Mesodermal cell (in vitro differentiated cells): ENCODE data around the gene RUBCN.
"Not testable (repeated sequence)": the region's sequence is repeated elsewhere in the genome, so short reads cannot be mapped to it uniquely, and the experiment has no call there.

Experiments
- H3K27ac ChIP-seq: 2 replicates; pipeline ENCODE4 v1.7.0; 2013; ENCODE audit warnings: mild to moderate bottlenecking, low read depth, low read length, moderate library complexity; ENCODE audit not compliant: severe bottlenecking
- H3K36me3 ChIP-seq: 2 replicates; pipeline ENCODE4 v1.7.1; 2013; ENCODE audit warnings: mild to moderate bottlenecking, low read length, moderate library complexity; ENCODE audit not compliant: control insufficient read depth, insufficient read depth
- H3K4me1 ChIP-seq: one replicate; pipeline ENCODE4 v1.7.1; 2013; ENCODE audit warnings: mild to moderate bottlenecking, low read length; ENCODE audit not compliant: insufficient read depth, control insufficient read depth, poor library complexity, severe bottlenecking
- H3K4me3 ChIP-seq: 2 replicates; pipeline ENCODE4 v1.7.0; 2013; ENCODE audit warnings: low read length, control low read depth, mild to moderate bottlenecking; ENCODE audit not compliant: insufficient read depth, poor library complexity, severe bottlenecking; ENCODE audit errors: extremely low read depth
- H3K9me3 ChIP-seq: 2 replicates; pipeline ENCODE4 v1.7.1; 2013; ENCODE audit warnings: mild to moderate bottlenecking, low read length, moderate library complexity; ENCODE audit not compliant: control insufficient read depth
- WGBS, 2 experiments: methylation state at CpG; one replicate each; pipeline ENCODE4 v1.1.5; 2013; ENCODE audit warnings: missing lambda C conversion rate in 2 of 2; ENCODE audit not compliant: insufficient coverage in 2 of 2; 5-methylcytosine and 5-hydroxymethylcytosine counted together

The RUBCN gene

DNA sequence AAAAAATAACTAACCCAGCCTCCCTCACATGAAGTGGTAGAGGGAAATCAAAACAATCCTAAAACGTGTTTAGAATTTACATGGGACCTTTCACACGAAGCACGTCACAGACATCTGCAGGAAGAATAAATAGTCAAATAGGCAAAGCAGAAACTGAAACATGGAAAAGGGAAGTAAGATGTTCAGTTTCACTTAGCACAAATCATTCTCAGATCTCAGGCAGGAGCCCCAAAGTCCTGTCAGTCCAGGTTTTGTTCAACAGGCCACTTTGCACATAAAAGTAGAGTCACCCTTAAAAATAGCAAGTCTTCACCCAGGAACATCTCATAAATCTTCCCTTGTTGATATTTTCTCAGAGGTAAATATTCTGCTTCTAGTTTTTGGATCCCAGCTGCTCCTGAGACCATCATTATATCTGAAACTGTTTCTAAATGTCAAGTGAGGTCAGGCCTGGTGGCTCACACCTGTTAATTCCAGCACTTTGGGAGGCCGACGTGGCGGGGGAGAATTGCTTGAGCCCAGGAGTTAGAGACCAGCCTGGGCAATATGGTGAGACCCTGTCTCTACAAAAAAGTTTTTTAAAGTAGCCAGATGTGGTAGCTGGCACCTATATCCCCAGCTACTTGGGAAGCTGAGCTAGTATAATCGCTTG, 1.9 kb downstream of the RUBCN start:
- Histone ChIP-seq H3K4me3 (no peak overlapping the region), H3K27ac (no peak overlapping the region), H3K4me1 (peaks cover 9% of the 10 kb centered on the region), H3K36me3 (no peaks in the 10 kb centered on the region), H3K9me3 (no peaks in the 10 kb centered on the region)
- 98 to 100% methylated on average over 3 to 6 of the region's 7 CpGs for WGBS, 2 experiments

DNA sequence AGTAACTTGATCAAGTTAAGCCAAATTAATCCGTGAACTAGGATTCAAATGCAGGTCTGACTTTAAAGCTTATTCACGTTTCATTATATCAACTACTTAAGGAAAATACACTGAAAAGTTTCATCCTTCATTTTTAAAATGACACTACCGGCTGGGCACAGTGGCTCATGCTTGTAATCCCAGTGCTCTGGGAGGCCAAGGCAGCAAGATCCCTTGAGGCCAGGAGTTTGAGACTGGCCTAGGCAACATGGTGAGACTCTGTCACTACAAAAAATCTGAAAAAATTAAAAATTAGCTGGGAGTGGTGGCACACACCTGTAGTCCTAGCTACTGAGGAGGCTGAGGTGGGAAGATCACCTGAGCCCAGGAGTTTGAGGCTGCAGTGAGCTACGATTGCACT, 3.7 kb downstream of the RUBCN start:
- Histone ChIP-seq H3K4me3 (no peak overlapping the region), H3K36me3 (no peaks in the 10 kb centered on the region), H3K4me1 (peaks cover 8% of the 10 kb centered on the region), H3K27ac (no peak overlapping the region), H3K9me3 (no peaks in the 10 kb centered on the region)
- 97 to 100% methylated on average over 1 to 3 of the region's 4 CpGs for WGBS, 2 experiments

DNA sequence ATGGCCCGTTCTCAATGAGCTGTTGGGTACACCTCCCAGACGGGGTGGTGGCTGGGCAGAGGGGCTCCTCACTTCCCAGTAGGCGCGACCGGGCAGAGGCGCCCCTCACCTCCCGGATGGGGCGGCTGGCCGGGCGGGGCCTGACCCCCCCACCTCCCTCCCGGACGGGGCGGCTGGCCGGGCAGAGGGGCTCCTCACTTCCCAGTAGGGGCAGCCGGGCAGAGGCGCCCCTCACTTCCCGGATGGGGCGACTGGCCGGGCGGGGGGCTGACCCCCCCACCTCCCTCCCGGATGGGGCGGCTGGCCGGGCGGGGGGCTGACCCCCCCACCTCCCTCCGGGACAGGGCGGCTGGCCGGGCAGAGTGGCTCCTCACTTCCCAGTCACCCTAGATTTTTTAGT, 5.2 kb downstream of the RUBCN start:
- H3K36me3 ChIP-seq, H3K27ac ChIP-seq, H3K9me3 ChIP-seq, H3K4me3 ChIP-seq, H3K4me1 ChIP-seq: not testable (repeated sequence)
- WGBS, 2 experiments, result no CpG with 5 or more reads among the region's 27 CpGs

DNA sequence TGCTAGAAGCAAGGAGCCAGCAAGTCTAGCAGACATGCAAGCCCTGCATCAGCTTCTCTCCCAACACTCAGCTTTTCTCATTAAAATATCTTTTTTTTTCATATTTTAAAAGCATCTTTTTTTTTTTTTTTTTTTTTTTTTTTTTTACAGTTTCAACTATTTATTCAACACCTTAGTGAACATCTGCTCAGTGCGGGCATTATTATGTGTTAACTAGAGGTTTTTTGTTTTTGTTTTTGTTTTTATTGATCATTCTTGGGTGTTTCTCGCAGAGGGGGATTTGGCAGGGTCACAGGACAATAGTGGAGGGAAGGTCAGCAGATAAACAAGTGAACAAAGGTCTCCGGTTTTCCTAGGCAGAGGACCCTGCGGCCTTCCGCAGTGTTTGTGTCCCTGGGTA, 5.9 kb downstream of the RUBCN start:
- H3K4me3 ChIP-seq, H3K4me1 ChIP-seq, H3K36me3 ChIP-seq, H3K9me3 ChIP-seq, H3K27ac ChIP-seq: not testable (repeated sequence)
- WGBS, 2 experiments, result no CpG with 5 or more reads among the region's 5 CpGs

DNA sequence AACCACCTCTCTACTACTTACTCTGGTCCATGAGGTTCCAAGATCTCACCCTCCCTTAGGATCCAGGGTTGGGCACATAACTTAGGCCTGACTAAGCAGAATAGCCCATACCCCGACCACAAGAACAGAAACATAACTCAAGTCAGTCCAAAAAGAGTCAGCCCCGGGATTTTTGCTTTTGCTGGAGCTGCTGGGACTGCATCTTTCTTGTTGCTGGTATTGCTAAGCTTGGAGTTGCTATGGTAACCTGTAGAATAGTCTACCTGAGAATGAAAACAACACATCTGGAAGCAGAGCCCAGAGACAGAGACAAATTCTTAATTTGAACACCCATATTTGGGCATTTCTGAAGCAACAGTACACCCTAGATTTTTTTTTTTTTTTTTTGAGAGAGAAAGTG, 6.5 kb downstream of the RUBCN start:
- H3K36me3 ChIP-seq, result no peaks in the 10 kb centered on the region
- no peaks in the 10 kb centered on the region for H3K9me3 ChIP-seq
- no peak overlapping the region for H3K4me3 ChIP-seq
- no peak overlapping the region for H3K27ac ChIP-seq
- WGBS, 2 experiments, result 95% methylated on average over 2 of the region's 2 CpGs; no CpG with 5 or more reads in 1 of the 2 experiments
- H3K4me1 ChIP-seq, result no peaks in the 10 kb centered on the region

DNA sequence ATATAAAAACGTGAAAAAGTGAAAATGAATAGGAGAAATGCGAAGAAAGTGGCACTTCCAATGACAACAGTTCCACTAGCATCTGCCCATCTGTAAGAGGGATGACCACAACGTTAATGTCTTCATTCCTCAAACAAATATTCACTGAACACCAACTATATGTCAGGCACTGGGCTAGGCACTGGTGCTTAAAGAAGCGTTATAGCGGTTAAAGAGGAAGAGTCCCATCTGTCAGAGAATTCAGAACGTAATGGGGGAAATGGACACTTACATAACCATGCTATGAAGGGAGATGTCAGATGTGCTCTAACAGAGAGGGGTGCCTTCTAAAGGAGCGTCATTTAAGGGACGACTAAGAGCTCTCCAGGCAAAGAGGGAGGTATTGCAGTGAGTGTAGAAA, 8.2 kb downstream of the RUBCN start:
- Histone ChIP-seq H3K4me3 (no peak overlapping the region), H3K36me3 (no peaks in the 10 kb centered on the region), H3K4me1 (no peaks in the 10 kb centered on the region), H3K9me3 (no peaks in the 10 kb centered on the region), H3K27ac (no peak overlapping the region)
- WGBS, 2 experiments, result 85 to 98% methylated on average over 5 to 6 of the region's 8 CpGs

DNA sequence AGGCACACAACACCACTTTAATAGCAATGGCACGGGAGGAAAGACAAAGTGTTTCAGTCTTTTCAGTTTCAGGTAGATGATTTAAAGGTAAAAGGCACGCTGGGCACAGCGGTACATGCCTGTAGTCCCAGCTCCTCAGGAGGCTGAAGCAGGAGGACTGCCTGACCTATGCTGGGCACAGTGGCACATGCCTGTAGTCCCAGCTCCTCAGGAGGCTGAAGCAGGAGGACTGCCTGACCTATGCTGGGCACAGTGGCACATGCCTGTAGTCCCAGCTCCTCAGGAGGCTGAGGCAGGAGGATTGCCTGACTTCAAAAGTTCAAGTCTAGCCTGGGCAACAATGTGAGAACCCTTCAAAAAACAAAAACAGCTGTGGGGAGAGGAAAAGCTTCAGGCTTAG, 8.8 kb downstream of the RUBCN start:
- WGBS, 2 experiments, result 93 to 100% methylated on average over 2 to 3 of the region's 3 CpGs
- not testable (repeated sequence) for H3K9me3 ChIP-seq, H3K27ac ChIP-seq, H3K4me3 ChIP-seq, H3K4me1 ChIP-seq, H3K36me3 ChIP-seq

DNA sequence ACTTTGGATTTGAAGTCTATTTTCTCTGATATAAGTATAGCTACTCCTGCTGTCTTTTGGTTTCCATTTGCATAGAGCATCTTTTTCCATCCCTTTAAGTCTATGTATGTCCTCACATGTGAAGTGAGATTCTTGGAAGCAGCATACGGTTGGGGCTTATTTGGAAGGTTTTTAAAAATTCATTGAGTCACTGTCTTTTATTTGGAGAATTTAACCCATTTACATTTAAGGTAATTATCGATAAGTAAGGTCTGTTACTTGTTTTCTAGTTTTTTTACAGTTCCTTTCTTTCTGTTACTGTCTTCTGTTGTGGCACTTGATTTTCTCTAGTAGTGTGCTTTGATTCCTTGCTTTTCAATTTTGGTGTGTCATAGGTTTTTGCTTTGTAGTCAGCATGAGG, 14.0 kb downstream of the RUBCN start:
- WGBS, 2 experiments, result no CpG with 5 or more reads among the region's 2 CpGs
- no peaks in the 10 kb centered on the region for H3K4me1 ChIP-seq
- peaks cover 13% of the 10 kb centered on the region for H3K9me3 ChIP-seq
- no peak overlapping the region for H3K4me3 ChIP-seq
- H3K36me3 ChIP-seq, result peaks cover 7% of the 10 kb centered on the region
- H3K27ac ChIP-seq, result no peak overlapping the region

DNA sequence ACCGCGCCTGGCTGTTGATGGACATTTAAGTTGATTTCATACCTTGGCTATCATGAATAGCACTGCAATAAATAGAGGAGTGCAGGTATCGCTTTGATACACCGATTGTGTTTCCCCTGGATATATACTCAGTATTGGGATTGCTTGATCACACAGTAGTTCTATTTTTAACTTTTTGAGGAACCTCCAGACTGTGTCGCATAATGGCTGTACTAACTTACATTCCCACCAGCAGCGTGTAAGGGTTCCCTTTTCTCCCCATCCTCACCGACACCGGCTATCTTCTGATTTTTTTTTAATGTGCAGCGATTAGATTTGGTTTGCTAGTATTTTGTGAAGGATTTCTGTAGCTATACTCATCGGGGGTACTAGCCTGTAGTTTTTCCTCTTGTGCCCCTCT, 16.0 kb downstream of the RUBCN start:
- 95 to 97% methylated on average over 3 to 4 of the region's 10 CpGs for WGBS, 2 experiments
- no peak overlapping the region for H3K27ac ChIP-seq
- H3K36me3 ChIP-seq, result peaks cover 14% of the 10 kb centered on the region
- H3K9me3 ChIP-seq, result peaks cover 18% of the 10 kb centered on the region
- no peaks in the 10 kb centered on the region for H3K4me1 ChIP-seq
- no peak overlapping the region for H3K4me3 ChIP-seq

DNA sequence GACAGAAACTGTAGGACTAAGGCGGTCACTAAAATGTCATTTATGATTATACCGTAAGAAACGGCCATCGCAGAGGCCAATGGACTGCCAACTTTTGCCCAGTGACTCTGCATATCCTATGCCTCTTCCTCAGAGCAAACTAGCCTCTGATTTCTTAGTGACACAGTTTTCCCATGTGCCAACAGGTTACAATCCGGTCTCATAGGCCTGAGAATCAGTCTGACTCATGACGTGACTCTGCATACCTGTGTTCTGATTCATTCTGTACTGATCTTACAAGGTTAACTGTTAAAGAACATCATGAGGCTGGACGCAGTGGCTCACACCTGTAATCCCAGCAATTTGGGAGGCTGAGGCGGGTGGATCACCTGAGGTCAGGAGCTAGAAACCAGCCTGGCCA, 17.8 kb downstream of the RUBCN start:
- peaks cover 18% of the 10 kb centered on the region for H3K9me3 ChIP-seq
- no peak overlapping the region for H3K27ac ChIP-seq
- no peak overlapping the region for H3K4me3 ChIP-seq
- no peaks in the 10 kb centered on the region for H3K4me1 ChIP-seq
- H3K36me3 ChIP-seq, result peaks cover 14% of the 10 kb centered on the region
- 92 to 98% methylated on average over 7 of the region's 8 CpGs for WGBS, 2 experiments

DNA sequence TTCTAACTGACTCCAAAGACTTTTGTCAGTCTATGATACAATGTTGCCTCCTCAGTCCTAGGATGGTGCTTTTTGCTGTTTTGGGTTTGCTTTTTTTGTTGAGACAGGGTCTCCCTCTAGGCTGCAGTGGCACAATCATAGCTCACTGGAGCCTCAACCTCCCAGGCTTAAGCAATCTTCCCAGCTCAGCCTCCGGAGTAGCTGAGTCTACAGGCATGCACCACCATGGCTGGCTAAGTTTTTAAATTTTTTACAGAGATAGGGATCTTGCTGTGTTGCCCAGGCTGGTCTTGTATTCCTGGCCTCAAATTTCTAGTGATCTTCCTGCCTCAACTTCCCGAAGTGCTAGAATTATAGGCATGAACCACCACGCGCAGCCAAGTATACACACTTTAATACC, 22.5 kb downstream of the RUBCN start:
- Histone ChIP-seq H3K4me3 (no peak overlapping the region), H3K27ac (no peak overlapping the region), H3K9me3 (peaks cover 8% of the 10 kb centered on the region), H3K36me3 (peaks cover 19% of the 10 kb centered on the region), H3K4me1 (peaks cover 14% of the 10 kb centered on the region)
- WGBS, 2 experiments, result 90 to 100% methylated on average over 1 to 2 of the region's 4 CpGs
